Prostate gland (tissue), 2 donors: ENCODE results near the gene EOMES.

Source experiments
- CTCF ChIP-seq, 4 experiments: fragments of 200-600 bp in 2 of 4; fragments of 450-650 bp in 2 of 4; sonication (generic) in 2 of 4; IDR thresholded peaks; 1 replicate in 3 of 4; 2 replicates in 1 of 4; pipeline ENCODE4 v1.5.1; 2016 to 2019; ENCODE audit warnings: antibody characterized with exemption in 4 of 4, mild to moderate bottlenecking in 2 of 4, moderate library complexity in 2 of 4
- POLR2A ChIP-seq: fragments of 450-650 bp; IDR thresholded peaks from one replicate; pipeline ENCODE4 v1.6.1; 2016; ENCODE audit warnings: antibody characterized with exemption, mild to moderate bottlenecking

- no peak for TF ChIP-seq POLR2A
- TF ChIP-seq CTCF (IDR thresholded peaks at IDR 0.05): no peak
Observed at GRCh38 chr3:27678234-27678633, 43.9 kb downstream of the EOMES start.
